Cerebellar cortex (tissue), 1 donor: ENCODE measurements around the gene MINDY3.
A peak's percentile ranks its signal among the peaks of the same experiment; 100 is the strongest.
"Not testable (repeated sequence)": the region's sequence is repeated elsewhere in the genome, so short reads cannot be mapped to it uniquely, and the experiment has no call there.

Experiments
- DNase-seq: peaks from one replicate; pipeline ENCODE4 v3.0.0-alpha.2; 2015; ENCODE audit warnings: low spot score

MINDY3 gene

GRCh38 chr10:15859906-15860691, at the start of gene MINDY3:
TSS of gene MINDY3 (minus strand) at chr10:15860507. CDS start at chr10:15860299, 208 bp downstream.
- peak; percentile 95 for DNase-seq

DNA sequence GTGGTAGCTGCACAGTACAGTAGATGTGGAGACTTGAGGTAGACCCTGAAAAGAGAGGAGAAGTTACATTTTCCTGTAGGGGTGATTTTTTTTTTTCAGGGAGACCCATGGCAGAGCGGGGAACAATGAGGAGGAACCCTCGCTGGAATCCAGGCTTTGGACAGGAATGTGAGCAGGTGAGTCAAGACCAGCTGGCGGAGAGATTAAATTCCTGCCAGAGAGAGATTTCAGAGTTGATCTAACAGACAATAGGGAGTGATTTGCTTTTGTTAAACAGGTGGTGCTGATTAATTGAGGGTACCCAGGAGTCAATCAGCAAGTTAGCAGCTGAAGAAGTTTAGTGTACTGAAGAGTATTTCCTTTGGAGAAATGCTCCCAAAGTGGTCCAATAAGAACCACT, 41.6 kb upstream of the MINDY3 start:
- DNase-seq: no peak

GRCh38 chr10:15898046-15898445, 37.7 kb upstream of the MINDY3 start:
- DNase-seq: peak; percentile 17

- no peak for DNase-seq
Measured at GRCh38 chr10:15897287-15897686, 37.0 kb upstream of the MINDY3 start.

GRCh38 chr10:15896654-15897053, 36.3 kb upstream of the MINDY3 start:
- DNase-seq: no peak

GRCh38 chr10:15884447-15884846, 24.1 kb upstream of the MINDY3 start:
- DNase-seq: no peak

GRCh38 chr10:15881542-15881941, 21.2 kb upstream of the MINDY3 start:
- DNase-seq: no peak

DNA sequence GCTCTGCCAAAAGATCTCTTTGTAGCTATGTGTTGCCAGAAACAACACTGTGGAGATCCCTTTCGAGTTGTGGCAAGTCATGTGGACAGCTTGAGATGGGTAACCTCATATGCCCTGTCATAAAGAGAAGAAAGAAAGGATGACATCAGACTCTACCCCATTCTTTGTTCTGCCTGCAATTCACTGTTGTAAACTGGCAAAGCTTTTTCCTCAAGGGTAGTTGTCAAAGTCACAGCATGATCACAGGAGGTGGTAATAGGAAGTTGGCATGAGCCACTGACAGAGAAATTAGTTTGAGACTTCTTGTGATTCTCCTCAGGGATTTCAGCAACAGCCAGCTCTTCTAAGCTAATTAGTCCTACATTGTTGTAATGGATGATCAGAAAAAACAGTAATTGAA, 19.4 kb upstream of the MINDY3 start:
- DNase-seq: no peak

- peak; percentile 52 for DNase-seq
Measured at GRCh38 chr10:15879058-15879457, 18.8 kb upstream of the MINDY3 start.

- DNase-seq: no peak
Measured at GRCh38 chr10:15877836-15878576, 17.7 kb upstream of the MINDY3 start.

- DNase-seq: not testable (repeated sequence)
Measured at GRCh38 chr10:15876274-15876673, 16.0 kb upstream of the MINDY3 start.

DNA sequence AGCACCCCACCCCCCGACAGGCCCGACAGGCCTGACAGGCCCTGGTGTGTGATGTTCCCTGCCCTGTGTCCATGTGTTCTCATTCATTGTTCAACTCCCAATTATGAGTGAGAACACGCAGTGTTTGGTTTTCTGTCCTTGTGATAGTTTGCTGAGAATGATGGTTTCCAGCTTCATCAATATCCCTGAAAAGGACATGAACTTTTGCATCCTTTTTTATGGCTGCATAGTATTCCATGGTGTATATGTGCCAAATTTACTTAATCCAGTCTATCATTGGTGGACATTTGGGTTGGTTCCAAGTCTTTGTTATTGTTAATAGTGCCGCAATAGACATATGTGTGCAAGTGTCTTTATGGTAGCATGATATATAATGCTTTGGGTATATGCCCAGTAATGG, 12.3 kb upstream of the MINDY3 start:
- DNase-seq: not testable (repeated sequence)

- no peak for DNase-seq
Measured at GRCh38 chr10:15871823-15872222, 11.5 kb upstream of the MINDY3 start.

- no peak for DNase-seq
Measured at GRCh38 chr10:15869935-15870334, 9.6 kb upstream of the MINDY3 start.

GRCh38 chr10:15868006-15868405, 7.7 kb upstream of the MINDY3 start:
- DNase-seq: no peak

DNA sequence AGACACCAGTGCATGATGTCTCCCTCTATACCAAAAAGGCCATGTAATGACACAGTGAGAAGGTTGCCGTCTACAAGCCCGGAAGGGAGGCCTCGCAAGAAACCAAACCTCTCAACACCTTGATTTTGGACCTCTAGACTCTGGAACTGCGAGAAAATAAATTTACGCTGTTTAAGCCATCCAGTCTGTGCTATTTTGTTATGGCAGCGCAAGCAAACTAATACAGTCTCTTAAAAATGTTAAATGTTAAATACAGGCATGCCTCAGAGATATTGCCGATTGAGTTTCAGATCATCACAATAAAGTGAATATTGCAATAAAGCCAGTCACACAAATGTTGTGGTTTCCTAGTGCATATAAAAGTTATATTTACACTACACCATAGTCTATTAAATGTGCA, 5.0 kb upstream of the MINDY3 start:
- DNase-seq: no peak

DNA sequence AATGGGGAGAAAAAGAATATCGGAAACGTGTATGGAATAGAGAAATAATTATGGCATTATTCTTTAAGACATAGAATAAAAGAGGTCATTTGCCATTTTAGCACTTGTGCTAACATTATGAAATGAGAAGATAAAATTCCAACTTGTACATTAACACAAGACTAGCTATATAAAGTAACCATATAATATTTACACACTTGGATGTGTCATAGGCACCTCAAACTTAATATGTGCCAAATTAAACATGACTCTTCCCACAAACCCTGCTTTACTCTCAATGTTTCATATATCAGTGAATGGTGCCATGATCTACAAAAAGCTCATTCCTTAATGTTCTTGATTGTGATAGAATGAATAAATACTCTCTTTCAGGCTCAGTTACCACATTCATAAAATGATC, 4.1 kb upstream of the MINDY3 start:
- DNase-seq: no peak

DNA sequence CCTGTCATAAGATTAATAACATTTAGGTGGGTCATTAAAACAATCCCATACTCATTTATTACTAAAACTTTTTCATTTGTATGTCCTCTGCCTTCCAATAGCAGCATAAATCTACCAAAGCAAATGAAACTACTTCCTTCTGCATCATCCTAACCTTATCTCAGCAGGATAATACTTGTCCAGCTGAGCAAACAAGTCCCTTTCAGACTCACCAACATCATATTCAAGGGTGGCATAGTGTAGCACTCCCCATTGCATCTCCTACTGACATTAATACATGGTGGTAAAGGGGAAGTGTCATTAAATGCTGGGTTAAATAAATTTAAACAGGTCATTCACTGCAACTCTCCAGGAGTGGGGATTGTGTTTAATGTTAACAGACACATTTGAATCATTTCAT, 3.4 kb upstream of the MINDY3 start:
- DNase-seq: no peak

DNA sequence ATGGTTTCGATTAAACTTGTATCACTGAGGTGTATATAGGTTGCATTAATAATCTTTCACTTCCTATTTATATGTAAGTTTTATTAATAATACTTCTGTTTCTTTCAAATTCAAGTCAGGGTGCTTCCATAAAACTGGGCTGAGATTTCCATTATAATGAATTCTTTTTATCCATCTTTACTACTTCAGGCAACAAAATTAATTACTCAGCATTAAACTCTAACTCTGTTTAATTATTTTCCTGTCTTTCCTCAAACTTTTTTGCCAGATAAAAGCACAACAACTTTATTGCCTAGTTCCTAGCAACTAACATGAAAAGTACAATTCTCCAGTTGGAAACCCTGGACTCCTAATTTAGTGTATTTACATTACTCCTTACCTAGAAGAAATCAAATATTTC, 3.0 kb upstream of the MINDY3 start:
- no peak for DNase-seq

- DNase-seq: no peak
Measured at GRCh38 chr10:15860692-15861201, 440 bp upstream of the MINDY3 start.

GRCh38 chr10:15859509-15859905, 800 bp downstream of the MINDY3 start:
- DNase-seq: no peak

GRCh38 chr10:15858861-15859281, 1.4 kb downstream of the MINDY3 start:
- DNase-seq: no peak

DNA sequence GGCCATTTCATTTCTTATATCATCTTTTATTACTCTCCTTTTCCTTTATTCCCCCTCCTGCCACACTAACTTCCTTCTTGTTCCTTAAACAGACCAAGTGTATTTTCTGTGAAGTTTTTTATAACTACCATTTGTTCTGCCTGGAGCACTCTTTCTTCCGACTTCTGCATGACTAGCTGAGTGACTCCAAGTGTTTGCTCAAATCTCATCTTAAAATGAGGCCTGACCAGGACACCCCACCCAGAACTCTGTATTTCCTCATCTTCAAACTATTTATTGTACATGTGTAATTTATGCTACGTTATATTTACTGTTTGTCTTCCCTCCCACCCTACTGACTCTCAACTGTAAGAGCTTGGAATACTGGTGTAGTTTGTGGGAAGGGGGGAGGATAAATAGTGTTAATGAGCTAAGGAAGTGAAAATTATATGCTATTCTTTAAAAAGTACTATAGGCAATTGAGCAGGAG, 3.2 kb downstream of the MINDY3 start:
- DNase-seq: no peak
